SH-SY5Y (cell line): ENCODE data around the gene CBX4.

Source experiments
- GATA2 ChIP-seq: IDR thresholded peaks from 2 replicates; pipeline ENCODE4 v1.6.1; 2011; ENCODE audit warnings: mild to moderate bottlenecking, low read depth, low read length
- GATA3 ChIP-seq: IDR thresholded peaks from 2 replicates; pipeline ENCODE4 v1.6.1; 2011; ENCODE audit warnings: low read depth, mild to moderate bottlenecking, low read length, moderate library complexity

DNA sequence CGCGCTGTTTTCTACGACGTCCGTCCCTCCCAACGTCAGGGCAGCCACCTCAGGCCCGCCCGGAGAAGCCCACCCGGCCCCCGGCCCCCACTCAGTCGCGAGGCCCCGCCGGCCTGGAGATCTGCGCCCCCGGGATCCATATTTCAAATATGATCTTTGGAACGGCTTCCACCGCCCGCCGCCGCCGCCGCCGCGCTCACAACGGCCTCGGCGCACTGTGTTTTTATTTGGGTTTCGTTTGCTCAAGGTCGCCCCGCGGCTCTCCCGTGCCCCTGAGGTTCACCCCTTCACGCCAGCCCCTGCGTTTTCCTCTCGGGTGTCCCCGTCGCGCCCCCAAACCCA, 4.2 kb upstream of the CBX4 start:
- no peak for TF ChIP-seq GATA3
- TF ChIP-seq GATA2, result no peak
